Body of pancreas (tissue), 4 donors: ENCODE data around the gene ATP5PO.
A peak's percentile ranks its signal among the peaks of the same experiment; 100 is the strongest.

ENCODE experiments used
- POLR2A ChIP-seq, 3 donors: fragments of 450-650 bp; IDR thresholded peaks; one replicate each; pipeline ENCODE4 v1.6.1; 2016; ENCODE audit warnings: antibody characterized with exemption in 3 of 3, mild to moderate bottlenecking in 2 of 3
- TF ChIP-seq, protein P1 (sequence below), 7 experiments: fragments of 450-650 bp in 4 of 7; fragments of 200-600 bp in 3 of 7; sonication (generic) in 3 of 7; IDR thresholded peaks; one replicate each; pipeline ENCODE4 v1.5.1; 2016 to 2019; ENCODE audit warnings: antibody characterized with exemption in 7 of 7

GRCh38 chr21:33901412-33902288 lies 14.0 kb downstream of the ATP5PO start:
- TF ChIP-seq, protein P1, sequence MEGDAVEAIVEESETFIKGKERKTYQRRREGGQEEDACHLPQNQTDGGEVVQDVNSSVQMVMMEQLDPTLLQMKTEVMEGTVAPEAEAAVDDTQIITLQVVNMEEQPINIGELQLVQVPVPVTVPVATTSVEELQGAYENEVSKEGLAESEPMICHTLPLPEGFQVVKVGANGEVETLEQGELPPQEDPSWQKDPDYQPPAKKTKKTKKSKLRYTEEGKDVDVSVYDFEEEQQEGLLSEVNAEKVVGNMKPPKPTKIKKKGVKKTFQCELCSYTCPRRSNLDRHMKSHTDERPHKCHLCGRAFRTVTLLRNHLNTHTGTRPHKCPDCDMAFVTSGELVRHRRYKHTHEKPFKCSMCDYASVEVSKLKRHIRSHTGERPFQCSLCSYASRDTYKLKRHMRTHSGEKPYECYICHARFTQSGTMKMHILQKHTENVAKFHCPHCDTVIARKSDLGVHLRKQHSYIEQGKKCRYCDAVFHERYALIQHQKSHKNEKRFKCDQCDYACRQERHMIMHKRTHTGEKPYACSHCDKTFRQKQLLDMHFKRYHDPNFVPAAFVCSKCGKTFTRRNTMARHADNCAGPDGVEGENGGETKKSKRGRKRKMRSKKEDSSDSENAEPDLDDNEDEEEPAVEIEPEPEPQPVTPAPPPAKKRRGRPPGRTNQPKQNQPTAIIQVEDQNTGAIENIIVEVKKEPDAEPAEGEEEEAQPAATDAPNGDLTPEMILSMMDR (IDR thresholded peaks at IDR 0.05), result peak in 3 of 7 experiments; percentile 12 to 24 (median 16)
- TF ChIP-seq POLR2A (IDR thresholded peaks at IDR 0.05), result no peak
